ENCODE measurements around the gene CHML. TPM values are rescaled to one million over a fixed set of nuclear protein-coding genes. Genes with fewer than 3 reads are reported as not detected.

CHML gene
- total RNA-seq, 6 donors from 2014 or later, result 5.2 to 15.5 (median 11.8) TPM

- TF ChIP-seq, protein P1, sequence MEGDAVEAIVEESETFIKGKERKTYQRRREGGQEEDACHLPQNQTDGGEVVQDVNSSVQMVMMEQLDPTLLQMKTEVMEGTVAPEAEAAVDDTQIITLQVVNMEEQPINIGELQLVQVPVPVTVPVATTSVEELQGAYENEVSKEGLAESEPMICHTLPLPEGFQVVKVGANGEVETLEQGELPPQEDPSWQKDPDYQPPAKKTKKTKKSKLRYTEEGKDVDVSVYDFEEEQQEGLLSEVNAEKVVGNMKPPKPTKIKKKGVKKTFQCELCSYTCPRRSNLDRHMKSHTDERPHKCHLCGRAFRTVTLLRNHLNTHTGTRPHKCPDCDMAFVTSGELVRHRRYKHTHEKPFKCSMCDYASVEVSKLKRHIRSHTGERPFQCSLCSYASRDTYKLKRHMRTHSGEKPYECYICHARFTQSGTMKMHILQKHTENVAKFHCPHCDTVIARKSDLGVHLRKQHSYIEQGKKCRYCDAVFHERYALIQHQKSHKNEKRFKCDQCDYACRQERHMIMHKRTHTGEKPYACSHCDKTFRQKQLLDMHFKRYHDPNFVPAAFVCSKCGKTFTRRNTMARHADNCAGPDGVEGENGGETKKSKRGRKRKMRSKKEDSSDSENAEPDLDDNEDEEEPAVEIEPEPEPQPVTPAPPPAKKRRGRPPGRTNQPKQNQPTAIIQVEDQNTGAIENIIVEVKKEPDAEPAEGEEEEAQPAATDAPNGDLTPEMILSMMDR (IDR thresholded peaks at IDR 0.05), result no peak
- TF ChIP-seq POLR2A (IDR thresholded peaks at IDR 0.05), result no peak
- no peak for TF ChIP-seq POLR2AphosphoS5 (IDR thresholded peaks at IDR 0.05)
- TF ChIP-seq EP300 (IDR thresholded peaks at IDR 0.05), result no peak
- DNase-seq (no peak), ATAC-seq (ENCODE audit: low FRiP score in 2 of 2) (no peak)
- Histone ChIP-seq H3K27ac (no peak overlapping the region), H3K27me3 (no peaks in the 10 kb centered on the region), H3K4me1 (peaks cover 2 to 7% (median 5%) of the 10 kb centered on the region in 4 donors), H3K9me3 (no peaks in the 10 kb centered on the region), H3K4me3 (no peak overlapping the region), H3K36me3 (peaks cover 0 to 10% (median under 1%) of the 10 kb centered on the region in 4 donors)
- WGBS, 2 donors, result 88 to 97% methylated on average over 3 of the region's 3 CpGs
Measured at GRCh38 chr1:241632987-241633386, 7.2 kb downstream of the CHML start.

DNA sequence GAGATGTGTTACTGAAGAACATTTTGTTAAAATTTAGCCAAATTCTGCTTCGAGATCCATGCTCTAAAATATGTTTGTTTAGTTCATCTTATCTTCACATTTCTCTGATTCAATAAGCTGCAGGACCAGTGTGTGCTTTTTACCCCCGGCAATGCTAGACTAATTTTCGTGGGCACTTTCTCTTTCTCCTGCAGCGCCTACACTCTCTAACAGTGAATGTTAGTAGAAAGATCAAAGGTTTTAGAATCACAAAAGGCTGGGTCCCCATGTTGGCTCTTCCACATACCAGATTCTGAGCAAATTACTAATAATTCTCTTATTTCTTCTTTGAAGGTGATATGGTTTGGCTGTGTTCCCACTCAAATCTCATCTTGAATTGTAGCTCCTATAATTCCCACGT is 8.5 kb downstream of the CHML start:
- TF ChIP-seq, protein P1 (IDR thresholded peaks at IDR 0.05), result no peak
- TF ChIP-seq POLR2A (IDR thresholded peaks at IDR 0.05) (no peak), EP300 (IDR thresholded peaks at IDR 0.05) (no peak), POLR2AphosphoS5 (IDR thresholded peaks at IDR 0.05) (no peak)
- 89 to 93% methylated on average over 5 of the region's 5 CpGs for whole genome bisulfite sequencing, 2 donors
- no peak for ATAC-seq (ENCODE audit: low FRiP score in 2 of 2)

DNA sequence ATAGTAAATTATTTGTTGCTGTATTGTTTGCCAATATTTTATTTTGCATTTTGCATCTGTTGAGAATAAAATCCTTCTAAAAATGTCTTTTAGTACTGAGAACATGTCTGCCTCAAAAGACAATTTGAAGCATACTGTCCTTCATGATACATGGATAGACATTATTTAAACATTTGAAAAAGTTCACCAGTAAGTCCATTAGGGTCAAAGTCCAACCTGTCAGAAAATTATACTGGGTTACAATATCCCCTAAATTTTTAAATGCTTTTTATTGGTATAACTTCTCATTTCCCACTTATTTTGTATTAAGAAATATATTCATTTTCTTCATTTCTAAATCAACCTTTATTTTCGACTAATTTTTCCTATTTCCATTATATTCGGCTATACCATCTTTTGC is 9.3 kb downstream of the CHML start:
- H3K4me1 ChIP-seq, result no peaks in the 10 kb centered on the region
- DNase-seq, result no peak
- no peaks in the 10 kb centered on the region for H3K27me3 ChIP-seq
- H3K9me3 ChIP-seq, result no peaks in the 10 kb centered on the region
- no peak overlapping the region for H3K27ac ChIP-seq
- WGBS, 2 donors, result 96 to 98% methylated on average over 2 of the region's 2 CpGs
- H3K4me3 ChIP-seq, result no peak overlapping the region
- TF ChIP-seq EP300 (IDR thresholded peaks at IDR 0.05) (no peak), POLR2AphosphoS5 (IDR thresholded peaks at IDR 0.05) (no peak), POLR2A (IDR thresholded peaks at IDR 0.05) (no peak)
- TF ChIP-seq, protein P1 (IDR thresholded peaks at IDR 0.05), result no peak
- no peak for ATAC-seq (ENCODE audit: low FRiP score in 2 of 2)
- H3K36me3 ChIP-seq, result peaks cover 0 to 10% (median under 1%) of the 10 kb centered on the region in 4 donors

More for the DNA sequence above, 8.5 kb downstream of the CHML start:
- no peaks in the 10 kb centered on the region for H3K27me3 ChIP-seq
- H3K9me3 ChIP-seq, result no peaks in the 10 kb centered on the region
- peaks cover 0 to 10% (median under 1%) of the 10 kb centered on the region in 4 donors for H3K36me3 ChIP-seq
- no peak overlapping the region for H3K4me3 ChIP-seq
- H3K4me1 ChIP-seq, result no peaks in the 10 kb centered on the region
- DNase-seq, result no peak
- H3K27ac ChIP-seq, result no peak overlapping the region

DNA sequence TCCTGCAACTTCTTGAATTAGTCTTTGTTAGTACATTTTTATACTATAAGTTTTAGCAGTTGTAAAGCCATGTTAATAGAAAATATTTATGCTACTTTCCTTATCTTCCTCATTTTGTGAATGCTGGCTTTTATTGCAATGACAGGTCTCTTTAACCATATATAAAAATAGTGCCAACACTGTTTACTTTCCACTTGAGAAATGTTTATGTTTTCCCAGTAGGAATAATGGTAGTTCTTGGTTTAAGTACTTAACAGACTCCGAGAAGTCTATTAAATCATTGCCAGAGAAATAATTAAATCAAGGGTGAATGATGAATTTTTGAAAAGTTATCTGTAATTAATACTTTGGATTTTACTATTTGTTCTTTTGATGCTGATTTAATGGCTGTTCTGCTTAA is 9.7 kb downstream of the CHML start:
- Histone ChIP-seq H3K27ac (no peak overlapping the region), H3K36me3 (peaks cover 0 to 10% (median under 1%) of the 10 kb centered on the region in 4 donors), H3K9me3 (no peaks in the 10 kb centered on the region), H3K4me1 (no peaks in the 10 kb centered on the region), H3K27me3 (no peaks in the 10 kb centered on the region), H3K4me3 (no peak overlapping the region)
- ATAC-seq (ENCODE audit: low FRiP score in 2 of 2) (no peak), DNase-seq (no peak)
- no peak for TF ChIP-seq POLR2AphosphoS5 (IDR thresholded peaks at IDR 0.05)
- no peak for TF ChIP-seq POLR2A (IDR thresholded peaks at IDR 0.05)
- 65 to 79% methylated on average over 1 of the region's 1 CpG for WGBS, 2 donors

GRCh38 chr1:241630005-241630404 is 10.2 kb downstream of the CHML start:
- Histone ChIP-seq H3K27me3 (no peaks in the 10 kb centered on the region), H3K36me3 (peaks cover 0 to 6% (median under 1%) of the 10 kb centered on the region in 4 donors), H3K4me1 (no peaks in the 10 kb centered on the region), H3K27ac (no peak overlapping the region), H3K9me3 (no peaks in the 10 kb centered on the region), H3K4me3 (no peak overlapping the region)
- TF ChIP-seq, protein P1 (IDR thresholded peaks at IDR 0.05), result no peak
- TF ChIP-seq POLR2A (IDR thresholded peaks at IDR 0.05), result no peak
- TF ChIP-seq EP300 (IDR thresholded peaks at IDR 0.05), result no peak
- no peak for TF ChIP-seq POLR2AphosphoS5 (IDR thresholded peaks at IDR 0.05)
- ATAC-seq (ENCODE audit: low FRiP score in 2 of 2) (no peak), DNase-seq (no peak)
